GM19099 (cell line): ENCODE measurements around the gene C12orf54.

Source experiments
- POLR2A ChIP-seq: IDR thresholded peaks from 3 replicates; pipeline ENCODE4 v1.6.1; 2011; ENCODE audit warnings: low read depth; ENCODE audit not compliant: insufficient read length; ENCODE audit errors: extremely low read depth

C12orf54 gene

DNA sequence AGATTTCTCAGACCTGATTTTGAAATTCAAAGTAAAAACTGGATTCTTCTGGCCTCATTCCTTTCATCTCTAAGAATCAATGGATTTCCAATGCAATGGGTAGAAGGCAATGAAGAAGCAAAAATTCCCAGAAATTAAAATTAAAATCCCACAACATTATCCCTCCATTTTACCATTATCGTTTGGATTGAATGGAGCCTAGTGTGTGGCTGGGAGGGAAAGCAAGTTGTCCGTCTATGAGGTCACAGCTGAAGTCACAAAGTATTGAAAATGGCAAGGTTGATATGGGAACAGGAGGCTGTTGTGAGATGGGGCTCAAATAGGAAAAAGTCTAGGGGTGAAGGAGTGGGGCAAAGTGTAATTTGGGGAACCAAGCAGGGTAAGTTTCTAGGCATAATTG, at the start of gene C12orf54:
C12orf54 (plus strand) TSS at position 301 of the 400 bp plus-strand sequence. CDS start 799 bp downstream, outside the sequence.
- no peak for TF ChIP-seq POLR2A

DNA sequence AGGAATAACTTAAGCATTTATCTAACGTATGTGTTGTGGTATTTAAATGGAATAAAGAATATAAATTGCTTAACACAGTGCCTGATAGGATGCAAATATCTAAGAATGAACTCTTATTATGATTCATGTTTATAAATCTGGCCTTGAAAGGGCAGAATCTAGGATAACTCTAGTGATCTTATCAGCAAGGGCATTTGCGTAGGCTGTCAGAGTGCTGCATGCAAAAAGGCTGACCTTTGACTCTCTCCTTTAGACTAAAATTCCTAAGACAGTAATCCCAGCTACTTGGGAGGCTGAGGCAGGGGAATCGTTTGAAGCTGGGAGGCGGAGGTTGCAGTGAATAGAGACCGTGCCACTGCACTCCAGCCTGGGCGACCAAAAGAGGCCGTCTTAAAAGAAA, 41.2 kb upstream of the C12orf54 start:
- no peak for TF ChIP-seq POLR2A

DNA sequence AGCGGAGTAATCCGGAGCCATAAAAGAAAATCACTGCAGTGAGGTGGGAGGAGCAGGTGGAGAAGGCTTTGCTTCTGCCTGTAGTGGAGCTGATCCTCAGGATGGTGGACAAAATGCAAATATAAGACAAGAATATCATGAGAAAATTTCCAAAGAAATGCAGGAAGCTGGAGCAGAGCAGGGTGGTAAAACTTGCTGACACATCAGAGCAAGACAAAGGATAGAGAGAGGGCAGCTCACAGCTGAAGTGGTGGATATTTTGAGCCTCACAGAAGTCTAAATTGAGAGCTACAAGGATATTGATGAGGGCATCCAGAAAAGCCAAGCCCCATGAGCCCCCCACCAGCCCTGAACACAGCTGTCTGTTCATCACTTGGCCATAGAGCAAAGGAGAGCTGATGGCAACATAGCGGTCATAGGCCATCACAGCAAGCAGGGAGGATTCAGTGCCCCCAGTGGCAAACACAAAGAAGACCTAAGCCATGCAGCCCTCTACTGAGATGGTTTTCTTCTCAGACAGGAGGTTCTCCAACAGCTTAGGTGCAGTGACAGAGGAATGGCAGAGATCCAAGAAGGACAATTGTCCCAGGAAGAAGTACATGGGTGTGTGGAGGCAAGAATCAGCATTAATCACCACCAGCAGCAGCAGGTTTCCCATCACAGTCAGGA, 40.0 kb upstream of the C12orf54 start:
- no peak for TF ChIP-seq POLR2A

DNA sequence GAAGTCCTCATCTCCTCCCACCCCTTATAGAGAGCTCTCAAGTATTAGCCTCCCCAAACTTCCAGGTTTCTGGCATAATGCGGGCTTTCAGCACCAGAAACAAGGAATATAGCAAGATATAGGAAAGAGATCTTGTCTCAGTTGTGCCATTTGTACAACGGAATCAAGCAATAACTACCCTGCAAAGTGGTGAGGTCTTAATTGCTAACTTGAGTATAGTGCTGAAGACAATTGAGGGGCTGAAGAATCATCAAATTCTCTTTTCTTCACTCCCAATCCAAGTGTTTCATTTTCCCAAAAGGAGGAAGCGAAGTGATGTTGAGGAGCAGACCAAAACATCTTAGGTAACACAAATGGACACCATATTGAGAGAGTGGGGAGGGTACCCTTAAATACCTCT, 36.8 kb upstream of the C12orf54 start:
- no peak for TF ChIP-seq POLR2A

DNA sequence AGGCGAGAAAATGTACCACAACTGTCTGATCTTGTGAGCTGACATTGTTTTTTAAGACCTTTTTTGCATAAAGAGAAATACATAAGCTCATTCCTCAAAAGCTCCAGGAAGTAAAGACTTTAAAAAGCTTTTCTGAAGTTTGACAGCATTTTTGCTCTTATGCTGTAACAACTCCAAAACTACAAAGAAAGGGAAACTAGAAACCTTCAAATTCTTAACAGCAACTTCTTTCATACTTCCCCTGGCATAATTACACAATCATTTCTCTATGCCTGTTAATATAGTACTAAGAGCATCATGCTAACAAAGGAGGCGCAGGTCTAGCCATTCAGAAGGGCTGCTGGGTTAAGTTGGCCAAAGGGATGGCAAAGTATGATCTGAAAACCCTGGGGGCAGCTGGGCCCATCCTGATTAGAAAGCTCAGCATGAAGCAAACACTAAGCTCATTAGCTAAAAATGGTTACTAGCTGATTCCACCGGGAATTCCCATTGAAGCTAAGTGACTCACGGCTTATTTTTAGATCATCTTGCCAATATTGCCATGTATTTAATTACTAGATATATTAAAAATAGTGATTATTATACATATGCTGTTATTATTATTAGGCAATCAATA, 36.0 kb upstream of the C12orf54 start:
- TF ChIP-seq POLR2A, result no peak

DNA sequence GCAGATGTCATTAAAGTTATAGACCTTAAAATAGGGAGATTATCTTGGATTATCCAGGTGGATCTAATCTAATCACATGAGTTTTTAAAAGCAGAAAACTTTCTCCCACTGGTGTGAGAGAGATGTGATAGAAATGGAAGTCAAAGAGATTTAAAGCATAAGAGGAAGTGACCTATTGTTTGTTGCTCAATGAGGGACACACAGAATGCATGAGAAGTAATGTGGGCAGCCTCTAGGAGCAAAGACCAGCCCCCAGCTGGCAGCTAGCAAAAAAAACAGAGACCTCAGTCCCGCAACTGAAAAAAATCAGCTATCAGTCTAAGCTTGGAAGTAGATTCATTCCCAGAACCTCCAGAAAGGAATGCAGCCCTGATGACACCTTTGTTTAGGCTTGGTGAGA, 34.5 kb upstream of the C12orf54 start:
- no peak for TF ChIP-seq POLR2A

DNA sequence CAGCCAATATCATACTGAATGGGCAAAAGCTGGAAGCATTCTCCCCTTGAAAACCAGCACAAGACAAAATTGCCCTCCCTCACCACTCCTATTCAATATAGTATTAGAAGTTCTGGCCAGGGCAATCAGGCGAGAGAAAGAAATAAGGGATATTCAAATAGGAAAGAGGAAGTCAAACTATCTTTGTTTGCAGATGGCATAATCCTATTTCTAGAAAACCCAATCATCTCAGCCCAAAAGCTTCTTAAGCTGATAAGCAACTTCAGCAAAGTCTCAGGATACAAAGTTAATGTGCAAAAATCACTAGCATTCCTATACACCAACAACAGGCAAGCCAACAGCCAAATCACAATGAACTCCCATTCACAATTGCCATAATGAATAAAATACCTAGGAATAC, 30.9 kb upstream of the C12orf54 start:
- TF ChIP-seq POLR2A, result no peak

DNA sequence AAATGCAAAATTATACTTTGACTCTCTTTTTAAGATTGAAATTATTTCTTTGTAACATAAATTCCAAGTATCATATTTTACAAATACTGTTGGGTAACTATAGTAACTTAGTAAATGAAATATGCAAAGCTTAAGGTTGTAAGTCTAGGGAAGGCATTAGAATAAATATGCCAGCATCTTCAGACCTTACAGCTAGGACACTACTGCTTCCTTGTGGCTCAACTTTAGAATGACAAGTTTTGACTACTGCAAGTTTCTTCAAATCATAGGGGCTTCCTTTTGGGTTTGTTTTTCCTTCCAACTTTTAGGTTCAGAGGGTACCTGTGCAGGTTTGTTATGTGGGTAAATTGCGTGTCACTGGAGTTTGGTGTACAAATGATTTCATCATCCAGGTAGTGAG, 27.6 kb upstream of the C12orf54 start:
- TF ChIP-seq POLR2A, result no peak

DNA sequence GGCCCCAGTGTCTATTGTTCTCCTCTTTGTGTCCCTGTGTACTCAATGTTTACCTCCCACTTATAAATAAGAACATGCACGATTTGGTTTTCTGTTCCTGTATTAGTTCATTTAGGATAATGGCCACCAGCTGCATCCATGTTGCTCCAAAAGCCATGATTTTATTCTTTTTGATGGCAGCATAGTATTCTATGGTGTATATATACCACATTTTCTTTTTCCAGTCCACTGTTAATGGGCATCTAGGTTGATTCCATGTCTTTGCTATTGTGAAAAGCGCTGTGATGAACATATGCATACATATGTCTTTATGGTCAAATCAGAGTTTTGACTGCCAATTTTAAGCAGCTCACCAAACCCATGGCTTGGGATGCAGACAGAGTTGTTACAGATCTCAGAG, 27.2 kb upstream of the C12orf54 start:
- no peak for TF ChIP-seq POLR2A

DNA sequence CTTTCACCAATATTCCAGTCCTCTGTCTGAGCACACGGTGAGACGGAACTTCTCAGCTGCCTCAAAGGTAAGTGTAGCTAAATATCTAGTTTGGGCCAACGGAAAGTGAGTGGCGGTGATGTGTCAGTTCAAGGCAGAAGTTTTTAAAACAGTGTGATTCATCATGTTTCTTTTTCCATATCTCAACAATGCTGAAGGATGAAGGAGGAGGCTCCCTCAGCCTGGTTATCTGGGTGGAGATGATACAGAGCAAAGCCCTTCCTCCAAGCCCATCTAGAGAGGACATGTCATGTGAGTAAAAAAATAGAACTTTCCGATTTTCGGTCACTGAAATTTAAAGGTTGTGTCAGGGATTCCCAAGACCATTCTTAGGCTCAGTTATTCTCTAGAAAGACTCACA, 23.0 kb upstream of the C12orf54 start:
- TF ChIP-seq POLR2A, result no peak

DNA sequence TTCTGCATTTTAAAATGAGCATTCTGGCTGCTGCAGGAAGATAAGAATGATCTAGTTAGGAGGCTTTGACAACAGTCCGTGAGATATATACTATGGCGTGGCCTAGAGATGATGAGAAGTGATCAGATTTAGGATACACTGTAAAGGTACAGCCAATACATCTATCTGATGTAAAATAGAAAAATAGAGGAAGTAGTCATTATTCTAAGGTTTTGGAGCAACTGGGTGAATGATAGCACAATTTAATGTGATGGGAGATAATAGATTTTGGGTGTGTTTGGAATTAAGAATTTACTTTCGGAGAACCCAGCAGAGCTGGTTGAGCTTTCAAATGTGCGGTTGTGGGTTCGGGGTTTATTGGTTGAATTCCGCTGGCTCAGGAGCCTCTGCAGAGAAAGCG, 10.0 kb upstream of the C12orf54 start, which contains the start of gene ANP32D:
ANP32D (plus strand) TSS at position 301 of the 400 bp plus-strand sequence. CDS start 106 bp downstream, outside the sequence.
- no peak for TF ChIP-seq POLR2A

DNA sequence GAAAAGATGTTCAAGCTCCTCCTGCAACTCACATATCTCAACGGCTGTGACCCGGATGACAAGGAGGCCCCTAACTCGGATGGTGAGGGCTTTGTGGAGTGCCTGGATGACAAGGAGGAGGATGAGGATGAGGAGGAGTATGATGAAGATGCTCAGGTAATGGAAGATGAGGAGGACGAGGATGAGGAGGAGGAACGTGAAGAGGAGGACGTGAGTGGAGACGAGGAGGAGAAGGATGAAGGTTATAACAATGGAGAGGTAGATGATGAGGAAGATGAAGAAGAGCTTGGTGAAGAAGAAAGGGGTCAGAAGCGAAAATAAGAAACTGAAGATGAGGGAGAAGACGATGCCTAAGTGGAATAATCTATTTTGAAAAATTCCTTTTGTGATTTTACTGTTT, 9.2 kb upstream of the C12orf54 start:
- no peak for TF ChIP-seq POLR2A

DNA sequence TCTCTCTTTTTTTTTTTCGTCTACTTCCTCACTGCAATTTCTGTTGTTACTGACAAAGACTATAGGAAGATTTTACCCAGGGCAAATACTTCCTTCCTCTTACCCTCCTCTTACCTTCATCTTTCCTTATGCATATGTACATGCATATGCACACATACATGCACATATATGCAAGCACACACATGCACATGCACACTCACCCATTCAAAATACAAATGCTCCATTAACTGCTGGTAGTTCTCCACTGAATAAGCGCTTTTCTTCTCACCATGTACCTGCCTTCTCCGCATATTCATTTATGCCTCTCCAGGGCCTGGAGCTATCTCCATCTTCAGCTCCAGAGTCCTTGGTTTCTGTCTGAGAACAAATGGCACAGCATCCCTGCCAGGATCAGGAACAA, 632 bp downstream of the C12orf54 start:
- TF ChIP-seq POLR2A, result no peak

DNA sequence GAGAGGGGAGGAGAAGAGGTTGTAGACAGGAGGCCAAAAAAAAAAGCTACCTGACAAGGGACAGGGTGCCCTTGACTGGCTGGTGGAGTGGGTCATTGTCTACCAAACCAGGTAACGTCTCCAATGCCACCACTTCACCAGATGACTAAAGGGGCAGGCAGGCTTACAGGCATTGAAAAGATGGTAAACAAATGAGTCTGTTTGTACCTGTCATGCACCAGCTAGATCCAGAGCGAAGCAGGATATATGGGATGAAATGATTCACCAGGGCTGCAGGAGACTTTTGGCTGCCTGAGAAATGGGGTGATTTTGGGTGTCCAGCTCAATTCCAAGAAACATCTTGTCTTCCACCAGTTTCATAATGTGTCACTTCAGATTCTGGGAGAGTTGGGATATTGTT, 4.0 kb downstream of the C12orf54 start:
- no peak for TF ChIP-seq POLR2A

DNA sequence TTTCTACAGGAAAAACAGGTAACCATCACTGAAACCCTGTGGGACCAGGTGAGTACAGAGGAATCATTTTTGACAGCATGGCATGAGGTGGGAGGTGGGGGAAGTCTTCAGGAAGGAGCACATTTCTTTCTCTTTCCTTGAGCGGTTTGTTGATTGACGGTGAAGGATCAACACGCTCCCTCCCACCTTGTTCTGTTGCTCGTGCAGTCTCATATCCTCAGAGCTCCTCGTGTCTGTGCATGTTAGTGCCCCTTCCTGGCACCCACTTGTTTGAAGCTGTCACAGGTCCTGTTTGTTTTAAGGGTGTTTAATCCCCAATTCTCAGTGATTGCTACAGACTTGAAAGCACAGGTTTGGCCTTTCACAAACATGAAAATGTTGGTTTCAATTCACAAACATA, 4.4 kb downstream of the C12orf54 start:
- TF ChIP-seq POLR2A, result no peak

DNA sequence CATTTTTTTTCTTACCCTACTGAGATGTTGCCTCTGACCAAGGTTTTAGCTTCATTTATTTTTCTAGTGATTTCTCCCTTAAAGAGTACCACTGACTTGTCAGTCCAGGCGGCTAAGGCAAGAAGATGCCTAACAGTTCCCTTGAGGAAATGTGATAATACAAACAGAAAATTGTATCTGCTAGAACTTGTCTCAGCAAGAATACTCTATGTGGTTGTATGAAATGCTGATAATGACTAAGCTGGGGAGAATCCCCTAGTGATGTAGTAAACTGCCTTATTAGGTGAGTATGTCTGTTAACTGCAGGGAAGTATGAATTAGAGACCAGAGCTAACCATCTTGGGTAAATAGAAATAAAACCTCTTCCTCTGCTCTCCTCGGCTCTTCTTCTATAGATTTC, 6.7 kb downstream of the C12orf54 start:
- no peak for TF ChIP-seq POLR2A
